Adrenal gland (tissue), 12 donors: ENCODE data around the gene NELFA. TPM values are rescaled to one million over a fixed set of nuclear protein-coding genes. Genes with fewer than 3 reads are reported as not detected.

ENCODE experiments used
- DNase-seq, 7 donors: peaks; one replicate each; pipeline ENCODE4 v3.0.0-alpha.2; 2019 to 2020
- H3K27ac ChIP-seq, 5 donors: fragments of 200-600 bp; sonication (generic) in 4 of 5; 1 replicate in 3 of 5; 2 replicates in 2 of 5; pipeline versions ENCODE4 v1.5.1 to v1.8.0; 2016 to 2020; ENCODE audit warnings: mild to moderate bottlenecking in 1 of 5
- H3K27me3 ChIP-seq: fragments of 200-600 bp; 2 replicates; pipeline ENCODE4 v1.8.0; 2021
- H3K36me3 ChIP-seq, 2 donors: fragments of 200-600 bp; replicated peaks in 1 of 2; 1 replicate in 1 of 2; 2 replicates in 1 of 2; pipeline versions ENCODE4 v1.5.1 to v1.8.0; 2018 to 2022
- H3K4me1 ChIP-seq, 2 donors: fragments of 200-600 bp; replicated peaks in 1 of 2; 1 replicate in 1 of 2; 2 replicates in 1 of 2; pipeline versions ENCODE4 v1.5.1 to v1.8.0; 2018 to 2021
- H3K4me3 ChIP-seq, 4 donors: fragments of 200-600 bp; sonication (generic) in 3 of 4; one replicate each; pipeline ENCODE4 v1.5.1; 2016 to 2018
- H3K9me3 ChIP-seq, 3 donors: fragments of 200-600 bp; sonication (generic) in 1 of 3; replicated peaks in 1 of 3; 1 replicate in 2 of 3; 2 replicates in 1 of 3; pipeline versions ENCODE4 v1.5.1 to v1.8.0; 2016 to 2021
- CTCF ChIP-seq, 6 experiments: fragments of 450-650 bp in 4 of 6; fragments of 200-600 bp in 2 of 6; sonication (generic) in 1 of 6; IDR thresholded peaks; 1 replicate in 5 of 6; 2 replicates in 1 of 6; pipeline versions ENCODE4 v1.5.1 to v1.8.0; 2016 to 2021; ENCODE audit warnings: antibody characterized with exemption in 6 of 6, mild to moderate bottlenecking in 2 of 6, moderate library complexity in 1 of 6
- POLR2A ChIP-seq, 2 donors: fragments of 450-650 bp; IDR thresholded peaks; one replicate each; pipeline ENCODE4 v1.6.1; 2017; ENCODE audit warnings: antibody characterized with exemption in 2 of 2, mild to moderate bottlenecking in 2 of 2, moderate library complexity in 1 of 2
- WGBS, 4 donors: extraction: QIAGEN DNeasy Blood & Tissue Kit in 2 of 4; methylation state at CpG; one replicate each; pipeline versions ENCODE4 v1.1.5 to v1.1.7; 2013 to 2017; 5-methylcytosine and 5-hydroxymethylcytosine counted together
- intact Hi-C, 2 donors: fragments of 100-400 bp; cut with DNase I; formaldehyde crosslinking; loops; one replicate each; pipeline versions ENCODE4 v1.14.1 to v1.15.0; 2022 to 2023
- polyA plus RNA-seq, 3 donors: library from polyadenylated mRNA; stranded (reverse); fragments of 200-250 nt in 2 of 3; fragments of 350-450 nt in 1 of 3; fragmentation: Illumina TruSeq in 1 of 3; extraction: RNeasy Lipid Tissue Mini Kit (QIAGEN cat#74804) in 1 of 3; gene quantifications; one replicate each; pipeline ENCODE4 v1.2.3, GENCODE V29; 2013 to 2014
- total RNA-seq, 9 donors: library from RNA; depleted of rRNA in 4 of 9; stranded (reverse); fragments of >200 nt in 4 of 9; fragments of 120-200 nt in 1 of 9; fragmentation: NEBNext Ultra II Directional in 1 of 9; extraction: Animal tissue kit (Norgen Biotek cat#: 25700) in 1 of 9; gene quantifications; one replicate each; pipeline versions ENCODE4 v1.1.0 to v1.2.4, GENCODE V29; 2013 to 2023
- donor health status: healthy with polysubstance abuse.
- donor health status: Bipolar disorder and iron deficiency.
- donor health status: DM: yes; HTN: yes; CAD: no.
- donor health status: DM: no; HTN: no; CAD: no.
- donor health status: DM: no; HTN: no; CAD: no.
- donor health status: DM: yes; HTN: yes; CAD: no.

Gene NELFA
- total and polyA plus RNA-seq, 12 donors: 8.5 to 55.2 (median 25.6) TPM

GRCh38 chr4:1985294-1985693, 23.5 kb downstream of the NELFA start:
- WGBS, 4 donors: 80 to 93% (median 90%) methylated on average over 10 to 14 of the region's 14 CpGs
- DNase-seq: no peak

GRCh38 chr4:1984406-1985191, 24.2 kb downstream of the NELFA start:
- Histone ChIP-seq H3K9me3 (no peaks in the 10 kb centered on the region), H3K27ac (peak overlapping the region in 1 of 5 donors; percentile 26), H3K27me3 (no peaks in the 10 kb centered on the region), H3K4me3 (no peak overlapping the region), H3K36me3 (peaks cover 0 to 90% of the 10 kb centered on the region in 2 donors), H3K4me1 (peaks cover 0 to 8% of the 10 kb centered on the region in 2 donors)
- intact Hi-C loops: no loop called here
- 68 to 79% (median 75%) methylated on average over 10 to 27 of the region's 27 CpGs for WGBS, 4 donors
- DNase-seq: no peak
- TF ChIP-seq POLR2A (IDR thresholded peaks at IDR 0.05): no peak

More at GRCh38 chr4:1985294-1985693, 23.5 kb downstream of the NELFA start:
- H3K36me3 ChIP-seq: peaks cover 0 to 90% of the 10 kb centered on the region in 2 donors
- H3K4me3 ChIP-seq: no peak overlapping the region
- no peaks in the 10 kb centered on the region for H3K9me3 ChIP-seq
- intact Hi-C loops: no loop called here
- H3K27ac ChIP-seq: no peak overlapping the region
- no peak for TF ChIP-seq POLR2A (IDR thresholded peaks at IDR 0.05)
- H3K4me1 ChIP-seq: peaks cover 0 to 8% of the 10 kb centered on the region in 2 donors
- H3K27me3 ChIP-seq: no peaks in the 10 kb centered on the region

GRCh38 chr4:1983846-1984405, 24.8 kb downstream of the NELFA start:
- H3K36me3 ChIP-seq: peaks cover 0 to 86% of the 10 kb centered on the region in 2 donors
- H3K4me3 ChIP-seq: no peak overlapping the region
- H3K27ac ChIP-seq: peak overlapping the region in 1 of 5 donors; percentile 26
- H3K27me3 ChIP-seq: no peaks in the 10 kb centered on the region
- peaks cover 0 to 8% of the 10 kb centered on the region in 2 donors for H3K4me1 ChIP-seq
- TF ChIP-seq POLR2A (IDR thresholded peaks at IDR 0.05) (no peak), CTCF (IDR thresholded peaks at IDR 0.05) (no peak)
- WGBS, 4 donors: 83 to 92% (median 84%) methylated on average over 3 to 21 of the region's 21 CpGs
- intact Hi-C loops: no loop called here
- DNase-seq: peak in 6 of 7 donors; percentile 60 to 80 (median 66)
- H3K9me3 ChIP-seq: no peaks in the 10 kb centered on the region

- TF ChIP-seq CTCF (IDR thresholded peaks at IDR 0.05): no peak
- TF ChIP-seq POLR2A (IDR thresholded peaks at IDR 0.05): no peak
These were observed 25.5 kb downstream of the NELFA start for GRCh38 chr4:1983053-1983845.

More at GRCh38 chr4:1983053-1983845, 25.5 kb downstream of the NELFA start:
- Histone ChIP-seq H3K27ac (no peak overlapping the region), H3K9me3 (no peaks in the 10 kb centered on the region), H3K36me3 (peaks cover 0 to 88% of the 10 kb centered on the region in 2 donors), H3K4me1 (peaks cover 0 to 8% of the 10 kb centered on the region in 2 donors), H3K4me3 (no peak overlapping the region), H3K27me3 (no peaks in the 10 kb centered on the region)
- no peak for DNase-seq
- 91 to 95% (median 93%) methylated on average over 23 to 34 of the region's 34 CpGs for WGBS, 4 donors
- intact Hi-C loops: no loop called here
